Duodenal mucosa (tissue), 2 donors: ENCODE results near the gene CCDC33.

ENCODE experiments used
- H3K27ac ChIP-seq: one replicate; pipeline ENCODE4 v1.7.0; 2013; ENCODE audit warnings: low read depth, low read length
- H3K27me3 ChIP-seq, 2 donors: one replicate each; pipeline ENCODE4 v1.7.0; 2013; ENCODE audit warnings: low read length in 2 of 2, control low read depth in 1 of 2; ENCODE audit not compliant: insufficient read depth in 2 of 2, control insufficient read depth in 1 of 2
- H3K36me3 ChIP-seq, 2 donors: one replicate each; pipeline ENCODE4 v1.7.0; 2013; ENCODE audit warnings: low read length in 2 of 2, control low read depth in 1 of 2; ENCODE audit not compliant: insufficient read depth in 2 of 2, control insufficient read depth in 1 of 2
- H3K4me1 ChIP-seq, 2 donors: one replicate each; pipeline ENCODE4 v1.7.0; 2013; ENCODE audit warnings: low read length in 2 of 2, control low read depth in 1 of 2; ENCODE audit not compliant: insufficient read depth in 2 of 2, control insufficient read depth in 1 of 2
- H3K4me3 ChIP-seq, 2 donors: one replicate each; pipeline ENCODE4 v1.7.0; 2013; ENCODE audit warnings: low read length in 2 of 2, low read depth in 1 of 2
- H3K9ac ChIP-seq, 2 donors: one replicate each; pipeline ENCODE4 v1.7.0; 2013; ENCODE audit warnings: low read length in 2 of 2, low read depth in 1 of 2
- H3K9me3 ChIP-seq, 2 donors: one replicate each; pipeline ENCODE4 v1.7.0; 2013; ENCODE audit warnings: low read length in 2 of 2, control low read depth in 1 of 2; ENCODE audit not compliant: control insufficient read depth in 1 of 2

Gene CCDC33

DNA sequence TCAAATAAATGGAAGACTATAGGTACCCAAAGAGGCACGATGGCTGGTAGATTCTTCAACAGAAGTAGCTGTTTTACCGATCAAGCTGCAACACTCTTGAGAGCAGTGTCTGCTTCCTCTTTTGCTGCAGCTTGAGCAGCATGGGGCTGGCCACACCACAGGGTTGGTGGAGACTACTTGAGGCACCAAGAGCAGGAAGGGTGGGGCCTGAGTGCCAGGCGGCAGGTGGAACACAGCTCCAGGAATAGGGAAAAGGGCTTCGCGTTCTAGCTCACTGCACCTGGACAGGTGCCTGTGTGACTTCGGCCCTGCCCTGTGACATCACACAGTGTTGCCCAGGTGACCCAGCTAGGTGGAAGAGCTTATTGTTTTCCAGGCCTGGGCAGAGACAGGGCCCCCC, at the start of gene CCDC33:
CCDC33 (plus strand) TSS at position 365 of the 400 bp plus-strand sequence. CDS start 394 bp downstream, outside the sequence.
- Histone ChIP-seq H3K27me3 (no peaks in the 10 kb centered on the region), H3K9ac (no peak within 1 kb of the TSS), H3K4me3 (no peak within 1 kb of the TSS), H3K9me3 (no peaks in the 10 kb centered on the region), H3K36me3 (no peaks in the 10 kb centered on the region), H3K27ac (no peak within 1 kb of the TSS), H3K4me1 (peaks cover 11% of the 10 kb centered on the region in 2 donors)

DNA sequence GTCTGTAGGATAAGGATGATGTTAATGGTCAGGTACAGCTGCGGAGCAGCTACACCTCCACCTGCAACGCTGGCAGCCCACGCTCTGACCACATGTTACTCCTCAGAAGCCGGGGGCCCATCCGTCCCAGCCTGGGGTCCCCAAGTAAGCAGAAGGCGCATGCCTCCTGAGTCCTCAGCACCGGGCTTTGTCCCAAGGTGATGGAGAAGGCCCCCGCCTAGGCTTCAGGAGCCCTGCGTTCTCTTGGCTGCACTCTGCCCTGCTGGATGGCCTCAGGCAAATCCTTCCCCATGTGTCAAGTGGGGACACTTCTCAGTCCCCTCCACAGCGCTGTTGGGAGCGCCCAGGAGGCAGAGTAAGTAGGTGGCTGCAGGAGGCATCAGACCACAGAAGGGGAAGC, 47.9 kb upstream of the CCDC33 start:
- H3K27me3 ChIP-seq, result no peaks in the 10 kb centered on the region
- H3K36me3 ChIP-seq, result no peaks in the 10 kb centered on the region
- no peak overlapping the region for H3K4me3 ChIP-seq
- H3K27ac ChIP-seq, result no peak overlapping the region
- no peaks in the 10 kb centered on the region for H3K9me3 ChIP-seq
- H3K4me1 ChIP-seq, result no peaks in the 10 kb centered on the region
- H3K9ac ChIP-seq, result no peak overlapping the region

DNA sequence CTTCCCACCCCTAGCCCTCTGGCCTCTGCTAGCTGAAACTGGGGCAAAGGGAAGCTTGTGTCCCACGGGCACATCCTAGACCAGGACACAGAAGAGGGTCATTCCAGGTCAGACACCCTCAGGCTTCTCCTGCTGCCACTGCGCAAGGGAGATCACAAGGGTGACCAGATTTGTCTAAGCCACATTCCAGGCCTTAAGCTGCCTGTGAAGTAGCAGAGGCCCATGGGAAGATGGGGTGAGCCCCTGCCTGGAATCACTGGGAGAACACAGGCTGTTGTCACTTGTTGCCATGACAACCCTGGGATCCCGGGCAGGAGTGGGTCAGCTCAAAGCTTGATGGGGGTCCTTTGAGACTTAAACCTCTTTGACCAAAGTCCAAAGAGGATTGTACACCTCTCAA, 44.3 kb upstream of the CCDC33 start:
- no peaks in the 10 kb centered on the region for H3K27me3 ChIP-seq
- H3K9ac ChIP-seq, result no peak overlapping the region
- no peak overlapping the region for H3K27ac ChIP-seq
- H3K36me3 ChIP-seq, result no peaks in the 10 kb centered on the region
- no peak overlapping the region for H3K4me3 ChIP-seq
- peaks cover 9 to 11% of the 10 kb centered on the region in 2 donors for H3K4me1 ChIP-seq
- no peaks in the 10 kb centered on the region for H3K9me3 ChIP-seq

DNA sequence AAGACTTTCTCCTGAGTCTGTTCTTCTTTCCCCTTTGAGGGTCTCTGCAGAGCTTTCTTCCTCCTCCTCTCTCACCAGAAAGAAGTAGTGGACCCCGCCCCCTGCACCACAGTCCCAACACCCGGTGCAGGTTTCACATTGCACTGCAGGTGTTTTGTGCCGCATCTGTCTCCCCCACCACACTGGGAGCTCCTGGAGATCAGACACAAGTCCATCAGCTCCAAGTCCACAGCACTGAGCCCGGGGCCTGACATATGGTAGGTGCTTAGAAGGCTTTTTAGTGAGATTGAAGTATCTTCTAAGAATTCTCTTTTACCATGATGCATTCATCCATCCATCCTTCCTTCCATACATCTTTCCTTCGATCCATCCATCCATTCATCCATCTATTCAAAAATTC, 43.4 kb upstream of the CCDC33 start:
- no peak overlapping the region for H3K4me3 ChIP-seq
- no peaks in the 10 kb centered on the region for H3K27me3 ChIP-seq
- no peak overlapping the region for H3K9ac ChIP-seq
- H3K9me3 ChIP-seq, result no peaks in the 10 kb centered on the region
- H3K4me1 ChIP-seq, result peaks cover 11 to 13% of the 10 kb centered on the region in 2 donors
- H3K36me3 ChIP-seq, result no peaks in the 10 kb centered on the region
- H3K27ac ChIP-seq, result no peak overlapping the region

DNA sequence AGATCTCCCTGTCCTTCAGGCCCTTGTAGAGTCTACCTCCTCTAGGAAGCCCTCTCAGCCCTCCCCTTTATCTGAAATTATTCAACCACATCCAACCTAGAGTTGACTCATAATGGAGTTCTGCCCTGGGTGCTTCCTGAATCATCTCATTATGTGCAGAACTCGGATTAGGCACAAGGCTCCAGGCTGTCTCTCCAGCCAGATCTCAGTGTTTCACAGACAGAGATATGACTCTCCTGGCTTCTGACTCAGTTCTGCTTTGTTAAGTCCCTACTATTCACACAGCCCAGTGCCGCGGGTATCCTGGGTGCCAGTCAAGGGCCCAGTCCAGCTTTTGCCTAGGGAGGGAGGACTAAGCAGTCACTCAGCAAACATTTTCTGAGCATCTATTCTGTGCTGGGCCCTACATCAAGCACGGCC, 42.8 kb upstream of the CCDC33 start:
- no peaks in the 10 kb centered on the region for H3K9me3 ChIP-seq
- H3K36me3 ChIP-seq, result no peaks in the 10 kb centered on the region
- no peak overlapping the region for H3K9ac ChIP-seq
- H3K27ac ChIP-seq, result no peak overlapping the region
- H3K27me3 ChIP-seq, result no peaks in the 10 kb centered on the region
- peaks cover 11 to 13% of the 10 kb centered on the region in 2 donors for H3K4me1 ChIP-seq
- no peak overlapping the region for H3K4me3 ChIP-seq

DNA sequence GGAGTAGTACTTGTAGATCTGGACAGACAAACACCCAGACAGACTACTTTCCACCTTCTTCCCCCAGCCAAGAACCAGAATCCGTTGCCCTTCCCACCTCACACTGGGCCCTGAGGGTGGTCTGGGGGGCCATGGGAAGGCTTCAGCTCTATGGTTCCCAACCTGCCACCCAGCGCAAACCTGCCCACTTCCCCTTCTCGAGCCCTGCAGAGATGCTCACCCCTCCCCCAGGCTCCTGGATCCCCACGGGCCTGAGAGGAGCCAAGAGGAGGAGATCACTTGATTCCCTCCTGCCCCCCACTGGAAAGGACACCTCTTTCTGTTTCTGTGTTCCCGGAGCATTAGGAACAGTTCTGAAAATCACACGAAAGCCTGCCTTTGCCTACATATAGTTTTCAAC, 42.2 kb upstream of the CCDC33 start:
- no peak overlapping the region for H3K9ac ChIP-seq
- H3K27me3 ChIP-seq, result no peaks in the 10 kb centered on the region
- no peak overlapping the region for H3K4me3 ChIP-seq
- no peaks in the 10 kb centered on the region for H3K36me3 ChIP-seq
- no peaks in the 10 kb centered on the region for H3K9me3 ChIP-seq
- no peak overlapping the region for H3K27ac ChIP-seq
- H3K4me1 ChIP-seq, result peaks cover 11 to 13% of the 10 kb centered on the region in 2 donors

DNA sequence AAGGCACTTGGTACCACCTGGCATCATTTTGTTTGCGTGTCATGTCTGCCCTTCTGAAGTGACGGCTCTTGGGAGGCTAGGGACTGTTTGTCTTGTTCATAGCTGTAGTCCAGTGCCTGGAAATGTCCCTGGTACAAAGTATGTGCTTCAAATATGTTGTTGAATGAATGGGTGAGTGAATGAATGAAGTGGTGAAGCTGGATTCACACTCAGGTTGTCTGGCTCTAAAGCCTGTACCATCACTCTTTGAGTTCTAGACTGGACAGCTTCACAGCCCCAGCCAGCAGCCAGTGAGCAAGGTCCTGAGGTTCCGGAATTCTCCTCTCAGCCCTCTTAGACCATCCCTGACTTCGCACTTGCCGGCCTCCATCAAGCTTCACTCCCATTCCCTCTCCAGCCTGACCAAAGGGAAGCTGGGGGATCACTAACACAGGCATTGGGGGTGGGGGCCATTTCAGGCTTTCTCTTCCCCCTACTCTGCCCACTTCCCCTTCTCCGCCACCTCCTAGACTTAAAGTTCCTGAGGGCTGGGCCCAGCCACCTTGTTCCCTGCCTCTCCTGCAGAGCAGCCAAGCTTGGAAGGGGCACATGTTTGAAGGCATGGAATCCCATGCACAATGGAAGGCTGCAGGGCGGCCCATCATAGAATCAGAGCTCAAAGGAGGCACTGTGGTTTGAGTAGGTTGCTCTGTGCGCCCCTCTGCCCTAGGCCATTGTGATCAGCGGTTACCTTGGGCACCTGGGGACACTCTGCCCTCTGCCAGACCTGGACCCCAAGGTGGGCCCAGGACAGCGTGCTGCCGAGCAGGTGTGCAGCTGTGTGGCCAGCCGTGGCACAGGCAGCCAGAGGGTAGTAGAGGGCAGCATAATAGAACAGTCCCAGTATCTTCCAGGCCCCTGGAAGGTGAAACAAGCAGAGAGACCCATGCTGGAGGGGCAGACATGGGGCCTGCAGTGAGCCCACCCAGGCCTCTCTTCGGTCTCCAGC, 41.3 kb upstream of the CCDC33 start:
- no peaks in the 10 kb centered on the region for H3K36me3 ChIP-seq
- H3K9ac ChIP-seq, result no peak overlapping the region
- no peaks in the 10 kb centered on the region for H3K27me3 ChIP-seq
- H3K4me1 ChIP-seq, result peaks cover 11 to 13% of the 10 kb centered on the region in 2 donors
- H3K4me3 ChIP-seq, result no peak overlapping the region
- no peaks in the 10 kb centered on the region for H3K9me3 ChIP-seq
- H3K27ac ChIP-seq, result no peak overlapping the region

DNA sequence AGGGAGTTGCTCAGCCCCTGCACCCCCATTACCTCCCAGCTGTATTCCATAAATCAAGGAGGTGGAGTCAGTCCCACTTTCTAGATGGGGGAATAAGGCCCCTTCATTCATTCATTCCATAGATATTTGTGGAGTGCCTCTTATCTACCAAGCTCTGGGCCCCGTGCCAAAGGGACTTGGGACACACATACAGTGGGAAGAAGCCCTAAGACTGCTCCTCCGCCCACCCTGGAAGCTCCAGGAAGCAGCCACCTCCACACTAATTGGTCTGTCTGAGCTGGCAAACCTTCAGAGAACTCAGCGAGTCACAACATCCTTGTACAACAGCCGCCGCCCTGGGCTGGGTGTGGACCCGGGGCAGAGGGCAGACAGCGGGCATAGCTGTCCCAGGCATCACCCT, 40.0 kb upstream of the CCDC33 start:
- Histone ChIP-seq H3K9me3 (no peaks in the 10 kb centered on the region), H3K27ac (no peak overlapping the region), H3K36me3 (no peaks in the 10 kb centered on the region), H3K4me3 (no peak overlapping the region), H3K4me1 (peaks cover 11 to 13% of the 10 kb centered on the region in 2 donors), H3K9ac (no peak overlapping the region), H3K27me3 (no peaks in the 10 kb centered on the region)

DNA sequence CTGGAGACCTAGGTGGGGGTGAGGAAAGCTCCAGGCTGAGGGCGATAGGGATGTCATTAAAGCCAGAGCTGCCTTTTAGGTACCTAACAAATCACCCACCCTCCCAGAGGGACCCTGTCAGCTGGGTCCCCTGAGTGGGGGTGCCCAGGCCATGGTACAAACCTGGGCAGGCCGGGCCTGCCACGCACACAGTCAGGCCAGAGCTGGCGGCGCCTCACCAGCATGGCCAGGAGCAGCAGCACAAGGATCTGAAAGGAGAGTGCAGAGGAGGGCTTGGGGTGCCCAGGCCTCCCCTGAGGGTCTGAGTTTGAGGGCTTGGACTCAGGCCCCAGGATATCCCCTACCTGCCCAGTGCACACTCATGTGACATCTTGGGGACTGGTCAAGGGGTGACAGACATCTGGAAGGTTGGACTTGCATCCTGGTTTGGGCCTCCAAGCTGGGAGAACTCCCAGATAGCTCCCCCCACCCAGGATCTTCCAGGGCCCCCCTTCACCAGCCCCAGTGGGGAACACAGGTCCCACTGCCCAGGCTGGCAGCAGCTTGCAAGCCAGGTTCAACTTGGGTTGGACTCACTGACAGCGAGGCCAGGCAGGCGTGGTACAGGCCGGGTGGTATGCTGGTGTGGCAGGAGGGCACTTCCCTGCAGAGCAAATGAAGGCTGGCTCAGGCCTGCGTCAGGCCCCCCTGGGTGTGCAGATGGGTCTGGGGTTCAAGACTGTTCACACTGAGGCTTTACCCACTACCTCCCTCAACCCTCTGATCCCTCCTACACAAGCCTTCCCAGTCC, 38.8 kb upstream of the CCDC33 start:
- no peaks in the 10 kb centered on the region for H3K9me3 ChIP-seq
- H3K36me3 ChIP-seq, result no peaks in the 10 kb centered on the region
- H3K27me3 ChIP-seq, result no peaks in the 10 kb centered on the region
- peaks cover 11 to 13% of the 10 kb centered on the region in 2 donors for H3K4me1 ChIP-seq
- H3K27ac ChIP-seq, result no peak overlapping the region
- no peak overlapping the region for H3K4me3 ChIP-seq
- H3K9ac ChIP-seq, result no peak overlapping the region

DNA sequence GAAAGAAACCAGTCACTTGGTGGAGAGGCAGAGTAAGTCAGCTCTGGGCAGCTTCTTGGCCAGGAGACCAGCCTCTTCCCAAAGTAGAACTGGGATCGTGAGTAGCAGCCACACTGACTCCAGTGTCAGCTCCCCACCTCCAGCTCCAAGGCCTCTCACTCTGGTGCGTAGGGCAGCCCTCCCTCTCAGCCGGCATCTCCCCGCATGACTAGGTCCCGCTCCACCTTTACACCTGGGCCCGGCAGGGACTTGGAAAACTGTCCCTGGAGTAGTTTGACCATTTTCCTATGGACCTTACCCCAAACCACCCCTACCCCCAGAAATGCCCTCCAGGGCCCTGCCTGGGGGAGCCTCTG, 36.9 kb upstream of the CCDC33 start:
- H3K27ac ChIP-seq, result no peak overlapping the region

More for the DNA sequence above, 36.9 kb upstream of the CCDC33 start:
- H3K4me3 ChIP-seq, result no peak overlapping the region
- no peaks in the 10 kb centered on the region for H3K9me3 ChIP-seq
- H3K4me1 ChIP-seq, result peaks cover 11 to 13% of the 10 kb centered on the region in 2 donors
- H3K9ac ChIP-seq, result no peak overlapping the region
- peaks cover 0 to 7% of the 10 kb centered on the region in 2 donors for H3K27me3 ChIP-seq
- no peaks in the 10 kb centered on the region for H3K36me3 ChIP-seq
